HG02678 (cell line): ENCODE results near the gene RPL31.
A peak's percentile ranks its signal among the peaks of the same experiment; 100 is the strongest.

Experiments
- ATAC-seq: cut with Tn5 transposase; IDR thresholded peaks from one replicate; pipeline ENCODE4 v1.9.1; 2021; ENCODE audit warnings: mild to moderate bottlenecking, moderate library complexity; ENCODE audit not compliant: unreplicated experiment

Gene RPL31

GRCh38 chr2:100974712-100975520 is 27.2 kb upstream of the RPL31 start:
- no peak for ATAC-seq

GRCh38 chr2:100975521-100975785 is 26.6 kb upstream of the RPL31 start:
- no peak for ATAC-seq

- ATAC-seq: no peak
Measured at GRCh38 chr2:100976061-100976460, 26.0 kb upstream of the RPL31 start.

GRCh38 chr2:100976645-100977391 is 25.3 kb upstream of the RPL31 start:
- peak; percentile 90 for ATAC-seq

- peak; percentile 11 for ATAC-seq
Measured at GRCh38 chr2:100977511-100977910, 24.6 kb upstream of the RPL31 start.

GRCh38 chr2:100978582-100979191 is 23.4 kb upstream of the RPL31 start:
- no peak for ATAC-seq

- ATAC-seq: no peak
Measured at GRCh38 chr2:100980046-100980445, 22.0 kb upstream of the RPL31 start.

- ATAC-seq: no peak
Measured at GRCh38 chr2:100981011-100981410, 21.1 kb upstream of the RPL31 start.

- ATAC-seq: no peak
Measured at GRCh38 chr2:100982431-100982861, 19.6 kb upstream of the RPL31 start.

GRCh38 chr2:100983201-100983600 is 18.9 kb upstream of the RPL31 start:
- ATAC-seq: no peak

GRCh38 chr2:100983684-100984310 is 18.3 kb upstream of the RPL31 start:
- no peak for ATAC-seq

GRCh38 chr2:100984892-100985307 is 17.2 kb upstream of the RPL31 start:
- ATAC-seq: peak; percentile 70

- no peak for ATAC-seq
Measured at GRCh38 chr2:100986157-100986556, 15.9 kb upstream of the RPL31 start.

- no peak for ATAC-seq
Measured at GRCh38 chr2:100987536-100987935, 14.6 kb upstream of the RPL31 start.

GRCh38 chr2:100987974-100988373 is 14.1 kb upstream of the RPL31 start:
- ATAC-seq: no peak

- no peak for ATAC-seq
Measured at GRCh38 chr2:100988630-100989417, 13.3 kb upstream of the RPL31 start.

- ATAC-seq: no peak
Measured at GRCh38 chr2:100989666-100990065, 12.4 kb upstream of the RPL31 start.

- no peak for ATAC-seq
Measured at GRCh38 chr2:100990166-100990565, 11.9 kb upstream of the RPL31 start.

GRCh38 chr2:100990650-100991403 is 11.3 kb upstream of the RPL31 start:
- ATAC-seq: no peak

- no peak for ATAC-seq
Measured at GRCh38 chr2:100991404-100991773, 10.7 kb upstream of the RPL31 start.
